GM21423 (cell line): Measurements from ENCODE around the gene DCTD.

Experiments
- ATAC-seq: cut with Tn5 transposase; IDR thresholded peaks from one replicate; pipeline ENCODE4 v1.9.1; 2021; ENCODE audit warnings: mild to moderate bottlenecking, moderate library complexity; ENCODE audit not compliant: unreplicated experiment

Gene DCTD

DNA sequence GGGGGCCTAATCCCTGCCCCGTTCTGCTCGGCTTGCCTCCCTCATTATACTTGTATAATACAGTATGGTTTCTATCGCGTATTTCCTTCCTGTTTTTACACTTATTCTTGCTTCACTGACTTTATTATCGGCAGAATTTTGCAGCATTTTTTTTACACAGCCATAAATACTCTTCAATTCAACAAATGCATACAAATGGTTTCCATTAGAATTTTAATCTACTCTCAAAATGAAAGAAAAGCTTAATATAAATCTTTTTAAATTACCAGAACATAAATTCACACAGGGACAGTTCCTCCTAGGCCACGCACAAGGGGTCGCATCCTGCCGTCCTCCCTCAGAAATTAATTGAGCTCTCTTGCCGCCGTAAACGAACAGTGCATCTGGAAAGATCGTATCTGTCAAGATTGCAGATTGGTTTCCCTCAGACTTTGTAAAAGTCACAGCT is 42.9 kb downstream of the DCTD start:
- no peak for ATAC-seq

DNA sequence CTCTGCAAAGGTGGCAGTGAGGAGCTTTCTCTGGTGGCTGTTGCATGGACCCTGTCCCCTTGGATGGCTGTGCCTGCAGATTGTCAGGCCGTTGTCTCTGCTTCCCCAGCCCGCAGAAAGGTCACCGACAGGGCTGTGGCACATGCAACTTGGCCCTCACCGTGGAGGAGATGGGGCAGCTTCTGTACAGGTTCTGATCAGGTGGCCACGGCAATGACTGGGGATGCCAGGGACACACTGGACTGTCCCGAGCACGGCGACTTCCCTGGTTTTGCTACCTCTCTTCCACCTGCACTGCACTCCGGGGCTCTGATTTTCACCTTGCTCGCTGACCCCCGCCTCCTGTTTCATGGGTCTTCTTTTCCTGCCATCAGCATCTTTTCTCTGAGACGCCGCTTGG is 43.5 kb downstream of the DCTD start:
- no peak for ATAC-seq

DNA sequence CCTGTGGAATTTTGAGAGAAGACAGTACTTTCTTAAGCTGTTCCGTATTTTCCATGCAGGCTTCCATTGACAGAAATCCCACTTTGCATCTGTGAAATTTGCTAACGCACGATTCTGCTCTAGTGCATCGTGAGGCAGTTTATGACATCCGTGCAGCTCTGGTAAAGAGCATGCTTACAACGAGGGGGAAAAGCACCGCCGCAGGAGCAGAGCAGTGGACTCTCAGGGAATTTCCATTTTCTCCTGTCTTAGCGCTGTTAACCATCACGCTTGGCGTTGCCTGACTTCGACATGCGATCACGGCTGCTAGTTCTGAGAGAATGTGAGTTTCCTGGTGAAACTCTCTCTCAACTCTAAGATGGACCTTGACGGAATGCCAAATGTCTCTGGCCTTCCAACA is 43.9 kb downstream of the DCTD start:
- ATAC-seq, result no peak

DNA sequence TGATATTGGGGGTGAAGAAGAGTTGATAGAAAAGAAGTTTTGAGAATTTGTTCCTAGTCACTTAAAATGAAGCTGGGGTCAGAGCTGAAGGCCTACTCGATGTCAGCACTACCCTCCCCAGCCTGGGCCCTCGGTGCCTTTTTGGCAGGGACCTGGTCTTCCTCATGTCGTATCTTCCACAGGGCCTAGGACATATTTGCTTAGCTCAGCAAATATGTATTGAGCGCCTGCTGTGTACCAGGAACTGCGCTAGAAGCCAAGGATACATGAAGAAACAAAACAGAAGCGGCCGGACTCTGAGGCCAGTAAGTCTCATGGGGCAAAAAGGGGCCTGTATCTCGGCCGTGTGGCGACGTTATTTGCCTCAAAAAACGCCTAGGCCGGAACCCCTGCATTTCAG is 44.3 kb downstream of the DCTD start:
- ATAC-seq, result no peak

DNA sequence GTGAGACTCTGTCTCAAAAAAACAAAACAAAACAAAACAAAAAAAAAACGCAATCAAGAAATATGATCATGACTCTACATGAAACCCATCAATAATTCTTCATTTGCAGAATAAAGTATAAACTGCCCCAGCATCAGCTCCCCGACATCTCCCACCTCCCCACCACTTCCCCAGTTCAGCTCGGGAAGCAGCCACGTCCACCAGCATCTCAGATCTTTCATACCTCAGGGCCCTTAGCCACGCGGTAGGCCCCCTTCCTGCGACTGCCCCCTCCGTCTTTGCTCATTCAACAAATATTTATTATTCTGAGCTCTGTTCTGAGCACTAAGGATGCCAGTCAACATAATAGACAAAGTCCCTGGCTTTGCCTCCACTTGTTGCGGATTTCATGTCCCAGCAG is 45.6 kb downstream of the DCTD start:
- no peak for ATAC-seq

DNA sequence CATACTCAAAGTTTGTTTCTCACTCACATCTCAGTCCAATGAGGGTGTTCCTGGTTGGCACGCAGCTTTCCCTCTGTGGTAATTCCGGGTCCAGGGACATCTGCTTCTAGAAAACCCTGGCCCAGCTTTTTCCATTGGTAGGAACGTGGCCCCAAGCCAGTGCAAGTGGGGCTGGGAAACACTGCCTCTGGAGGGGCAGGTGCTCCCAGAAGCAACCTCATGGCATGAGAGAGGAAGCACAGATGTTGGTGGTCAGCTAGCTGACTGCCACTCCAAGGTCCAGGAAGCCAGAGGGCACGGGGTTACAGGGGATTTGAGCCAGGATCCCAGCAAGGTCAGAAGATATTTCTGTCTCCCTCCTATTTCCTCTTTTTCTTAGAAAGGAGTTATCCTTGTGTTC is 47.5 kb downstream of the DCTD start:
- ATAC-seq, result no peak

DNA sequence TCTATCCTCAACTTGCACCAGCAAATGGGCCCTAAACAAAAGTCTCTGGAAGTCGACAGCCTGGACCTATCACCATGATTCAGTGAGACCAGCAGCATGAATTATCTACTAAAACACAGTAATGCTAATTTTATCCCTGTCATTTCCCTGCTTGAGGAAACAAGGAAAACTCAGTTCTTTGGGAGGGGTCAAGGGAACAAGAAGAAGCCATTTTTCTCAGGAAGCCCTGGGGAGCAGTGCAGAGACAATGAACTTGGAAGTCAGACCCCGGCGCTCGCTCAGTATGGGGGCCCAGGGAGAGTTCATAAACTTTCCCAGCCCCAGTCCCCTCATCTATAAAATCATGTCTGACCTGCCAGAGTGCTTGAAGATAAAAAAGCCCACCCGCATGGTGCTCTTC is 50.4 kb downstream of the DCTD start:
- ATAC-seq, result no peak

DNA sequence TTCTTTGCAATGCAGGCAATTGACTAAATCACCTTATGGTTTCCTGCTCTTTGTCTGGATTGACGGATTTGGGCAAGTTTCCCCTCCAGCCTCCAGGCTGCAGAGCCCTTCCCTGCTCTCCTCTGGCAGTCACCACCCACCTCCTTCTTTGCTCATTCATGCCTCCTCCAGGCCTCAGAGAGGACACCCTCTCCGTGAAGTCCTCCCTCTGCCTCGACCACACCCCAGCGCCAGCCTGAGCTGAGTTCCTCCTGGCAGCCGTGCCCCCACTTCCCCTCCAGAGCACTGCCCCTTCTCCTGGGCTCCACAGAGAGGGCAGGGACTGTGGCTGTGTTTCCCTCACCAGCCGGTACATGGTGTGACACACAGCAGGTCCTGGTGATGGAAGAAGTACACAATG is 53.7 kb downstream of the DCTD start:
- no peak for ATAC-seq

DNA sequence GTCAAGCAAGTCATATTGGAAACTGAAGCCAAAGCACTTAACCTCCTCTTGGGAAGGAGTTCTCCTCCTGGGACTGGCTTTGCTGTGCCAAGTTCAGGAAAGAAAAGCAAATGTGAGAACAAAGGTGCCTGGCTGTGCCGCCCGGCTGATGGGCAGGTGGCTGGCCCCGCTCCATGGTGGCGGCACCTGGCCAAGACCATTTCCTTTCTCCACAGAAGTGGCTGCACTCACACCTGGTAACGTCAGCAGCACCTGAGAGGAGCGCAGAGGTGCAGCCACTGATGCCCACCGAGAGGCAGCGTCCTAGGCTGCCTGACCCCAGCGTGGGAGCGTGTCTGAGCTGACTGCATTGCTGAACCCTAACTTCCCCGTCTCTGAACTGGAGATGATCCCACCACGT is 54.3 kb downstream of the DCTD start:
- ATAC-seq, result no peak

DNA sequence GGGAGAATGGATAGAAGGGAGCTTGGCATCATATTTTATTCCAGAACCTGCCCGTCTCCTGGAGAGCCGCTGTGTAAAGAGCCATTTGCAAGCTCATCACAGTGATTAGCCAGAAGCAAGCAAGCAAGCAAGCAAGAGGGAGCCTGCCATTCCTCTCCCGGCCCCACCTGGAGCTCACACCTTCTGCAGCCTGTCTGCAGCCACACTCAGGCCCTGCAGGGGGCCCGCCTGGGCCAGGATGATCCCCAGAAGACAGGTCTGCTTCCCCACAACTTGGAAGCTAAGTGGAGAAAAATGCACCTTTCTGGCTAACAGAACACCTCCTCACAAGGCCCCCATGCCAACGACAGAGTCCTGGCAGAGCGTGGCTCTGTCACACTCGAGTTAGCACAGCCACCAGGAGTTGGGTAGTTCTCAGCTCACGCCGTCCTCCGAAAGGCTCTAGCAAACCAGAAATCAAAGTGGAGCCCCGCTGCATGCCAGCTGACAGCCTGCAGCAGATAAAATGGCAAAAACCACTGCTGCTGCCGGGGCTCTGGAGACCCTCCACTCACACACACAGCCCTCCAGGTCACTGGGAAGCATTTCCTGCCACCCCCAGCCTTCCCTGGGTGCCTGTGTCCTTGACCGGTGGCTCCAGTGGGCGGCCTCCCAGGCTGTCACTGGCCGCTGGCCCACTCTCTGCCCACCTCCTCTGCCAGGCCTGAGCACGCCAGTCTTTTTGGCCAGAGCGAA is 54.9 kb downstream of the DCTD start:
- no peak for ATAC-seq

DNA sequence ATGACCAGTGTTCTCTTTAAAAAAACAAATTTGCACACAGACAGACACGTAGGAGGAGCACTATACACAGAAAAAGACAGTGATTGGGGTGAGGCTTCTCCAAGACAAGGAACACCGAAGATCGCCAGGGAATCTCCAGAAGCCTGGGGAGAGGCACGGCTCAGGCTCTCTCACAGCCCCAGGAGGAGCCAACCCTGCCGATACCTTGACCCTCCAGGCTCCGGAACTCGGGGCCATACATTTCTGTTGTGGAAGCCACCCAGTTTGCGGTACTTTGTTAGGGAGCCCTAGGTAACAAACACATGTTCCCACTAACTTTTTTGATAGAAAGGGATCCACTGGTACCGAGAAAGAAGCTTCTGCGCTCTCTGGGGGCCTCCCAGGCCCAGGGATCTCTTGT is 55.8 kb downstream of the DCTD start:
- ATAC-seq, result no peak

DNA sequence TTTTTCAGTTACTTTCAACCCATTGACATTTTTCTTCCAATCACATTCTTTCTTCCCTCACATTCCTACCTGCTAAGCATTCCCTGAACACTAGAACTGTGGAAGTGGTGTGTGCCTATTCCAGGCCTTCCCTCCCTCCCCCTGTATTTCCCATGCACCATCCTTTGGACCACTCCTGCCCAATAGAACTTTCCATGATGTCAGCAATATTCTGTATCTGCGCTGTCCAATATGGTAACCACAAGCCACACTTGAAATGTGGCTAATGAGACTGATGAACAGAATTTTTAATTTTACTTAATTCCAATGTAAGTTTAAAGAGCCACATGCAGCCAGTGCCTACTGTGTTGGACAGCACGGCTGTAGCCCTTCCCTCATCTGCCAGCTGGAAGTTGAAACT is 57.5 kb downstream of the DCTD start:
- ATAC-seq, result no peak

DNA sequence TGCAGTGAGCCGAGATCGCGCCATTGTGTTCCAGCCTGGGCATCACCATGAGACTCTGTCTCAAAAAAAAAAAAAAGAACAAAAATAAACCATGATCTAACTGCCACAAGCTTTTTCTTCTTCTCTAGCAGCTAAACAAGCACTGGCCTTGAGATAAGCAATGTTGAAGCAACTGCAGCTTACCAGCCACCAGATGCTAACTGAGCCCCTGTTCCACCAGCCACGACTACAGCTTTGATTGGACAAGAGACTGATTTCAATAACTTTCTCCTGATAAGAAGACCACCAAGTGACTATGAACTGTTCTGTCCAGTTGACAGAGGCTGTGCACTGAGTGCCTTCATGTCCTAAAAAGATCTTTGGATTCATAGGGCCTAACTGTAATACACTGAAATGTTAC is 58.5 kb downstream of the DCTD start:
- ATAC-seq, result no peak

DNA sequence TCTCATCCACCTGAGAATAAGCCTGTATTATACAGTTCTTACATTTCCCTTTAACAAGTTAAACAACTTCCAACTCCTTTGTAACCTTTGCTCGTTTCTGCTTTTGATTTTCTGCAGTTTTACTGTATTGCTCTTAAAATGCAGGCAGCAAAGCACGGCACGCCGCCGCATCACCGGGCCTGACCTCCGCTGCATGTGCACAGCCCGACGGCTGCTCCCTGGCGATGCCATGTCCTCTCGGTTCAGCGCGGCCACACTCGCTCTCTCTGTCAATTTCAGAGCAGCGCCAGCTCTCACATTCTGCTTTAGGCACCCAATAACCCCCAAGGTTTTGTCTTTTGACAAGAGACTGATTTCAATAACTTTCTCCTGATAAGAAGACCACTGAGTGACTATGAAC is 60.3 kb downstream of the DCTD start:
- no peak for ATAC-seq

DNA sequence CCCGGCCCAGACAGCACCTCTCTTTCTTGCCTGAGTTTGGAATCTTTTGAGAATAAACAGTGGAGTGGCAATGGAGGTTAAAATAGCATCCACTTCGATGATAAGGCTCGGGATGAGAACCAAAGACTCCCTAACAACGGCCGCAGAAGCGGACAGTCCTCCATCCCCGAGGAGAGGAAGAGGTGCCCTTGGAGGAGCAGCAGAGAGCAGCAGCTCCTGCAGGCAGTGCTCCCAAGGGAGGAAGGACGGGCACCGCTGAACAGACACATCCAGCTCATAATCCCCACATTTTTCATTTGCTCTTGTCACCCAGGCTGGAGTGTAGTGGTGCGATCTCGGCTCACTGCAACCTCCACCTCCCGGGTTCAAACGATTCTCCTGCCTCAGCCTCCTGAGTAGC is 61.3 kb downstream of the DCTD start:
- ATAC-seq, result no peak

DNA sequence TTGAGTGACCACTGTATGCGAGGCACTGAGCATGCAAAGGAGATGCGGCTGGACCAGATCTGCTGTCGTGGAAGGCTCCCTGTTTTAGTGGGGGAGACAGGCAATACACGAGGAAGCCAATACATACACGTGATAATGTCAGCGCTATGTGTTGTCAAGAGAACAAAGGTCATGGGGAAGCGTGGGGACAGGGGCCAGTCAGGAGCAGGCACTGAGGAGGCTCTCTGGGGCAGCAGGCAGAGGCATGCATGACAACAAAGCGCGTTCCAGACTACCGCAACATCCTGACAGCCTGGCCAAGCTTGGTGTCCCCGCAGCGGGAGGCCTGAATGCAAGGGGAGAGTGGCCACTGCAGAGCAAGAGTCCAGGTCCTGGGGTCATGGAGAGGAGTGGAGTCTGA is 61.9 kb downstream of the DCTD start:
- ATAC-seq, result no peak

DNA sequence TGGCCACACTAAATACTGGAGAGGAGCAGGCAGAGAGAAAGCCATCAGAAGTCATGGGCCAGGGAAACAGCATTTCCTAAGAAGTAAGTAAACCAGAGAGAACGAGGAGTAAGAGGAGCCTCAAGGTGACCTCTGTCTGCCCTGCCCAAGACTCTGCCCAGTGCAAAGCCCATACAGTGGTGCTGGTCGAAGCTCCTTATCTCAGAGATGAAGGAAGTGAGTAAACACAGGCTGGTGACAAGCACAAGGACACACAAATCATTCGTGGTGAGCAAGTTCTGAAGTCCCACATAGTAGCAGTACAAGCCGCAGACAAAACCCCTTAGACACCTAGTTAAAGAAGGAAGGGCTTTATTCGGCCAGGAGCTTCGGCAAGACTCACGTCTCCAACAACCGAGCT is 62.7 kb downstream of the DCTD start:
- no peak for ATAC-seq

DNA sequence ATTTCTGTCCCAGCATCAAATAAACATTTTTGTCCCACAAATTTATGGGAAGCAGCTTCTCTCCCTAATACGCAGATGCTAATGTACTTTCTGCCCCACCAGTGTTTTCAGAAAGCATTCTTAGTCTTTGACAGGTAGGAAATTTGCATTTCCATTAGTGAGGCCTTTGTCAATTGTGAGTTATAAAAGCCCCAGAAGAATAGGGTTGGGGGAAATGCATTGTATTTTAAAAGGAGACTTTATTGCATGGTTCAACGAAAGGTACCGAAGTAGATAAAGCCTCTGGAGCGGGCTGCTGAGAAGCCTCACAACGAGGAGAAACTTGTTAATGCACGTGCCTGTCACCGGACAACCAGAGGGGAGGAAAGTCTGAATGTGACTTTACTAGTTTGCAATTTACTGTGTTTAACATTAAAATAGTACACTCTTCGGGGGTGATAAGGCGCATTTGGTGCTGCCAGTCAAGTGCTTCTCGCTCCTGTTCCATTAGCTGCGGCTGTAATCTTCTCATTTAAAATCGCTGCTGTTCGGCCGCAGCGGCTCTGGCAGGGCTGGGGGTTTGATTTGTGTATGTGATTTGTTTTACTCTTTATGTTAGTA is 63.4 kb downstream of the DCTD start:
- no peak for ATAC-seq

DNA sequence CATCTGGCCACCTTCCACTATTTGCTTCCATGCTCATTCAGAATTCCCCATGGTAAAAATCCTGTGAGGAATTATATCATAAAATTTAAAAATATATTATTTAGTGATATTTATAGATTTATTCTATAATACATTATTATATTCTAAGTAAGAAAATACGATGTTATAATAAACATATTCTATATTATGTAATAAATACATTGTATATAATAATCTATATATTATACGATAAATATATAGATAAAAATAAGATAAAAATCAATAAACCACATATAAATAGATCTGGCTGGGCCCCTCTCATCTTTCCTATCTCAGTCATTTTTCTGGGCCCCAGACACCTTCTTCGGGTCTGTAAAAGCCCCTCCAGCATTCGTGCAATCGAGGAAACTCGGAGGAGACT is 68.5 kb downstream of the DCTD start:
- ATAC-seq, result no peak

DNA sequence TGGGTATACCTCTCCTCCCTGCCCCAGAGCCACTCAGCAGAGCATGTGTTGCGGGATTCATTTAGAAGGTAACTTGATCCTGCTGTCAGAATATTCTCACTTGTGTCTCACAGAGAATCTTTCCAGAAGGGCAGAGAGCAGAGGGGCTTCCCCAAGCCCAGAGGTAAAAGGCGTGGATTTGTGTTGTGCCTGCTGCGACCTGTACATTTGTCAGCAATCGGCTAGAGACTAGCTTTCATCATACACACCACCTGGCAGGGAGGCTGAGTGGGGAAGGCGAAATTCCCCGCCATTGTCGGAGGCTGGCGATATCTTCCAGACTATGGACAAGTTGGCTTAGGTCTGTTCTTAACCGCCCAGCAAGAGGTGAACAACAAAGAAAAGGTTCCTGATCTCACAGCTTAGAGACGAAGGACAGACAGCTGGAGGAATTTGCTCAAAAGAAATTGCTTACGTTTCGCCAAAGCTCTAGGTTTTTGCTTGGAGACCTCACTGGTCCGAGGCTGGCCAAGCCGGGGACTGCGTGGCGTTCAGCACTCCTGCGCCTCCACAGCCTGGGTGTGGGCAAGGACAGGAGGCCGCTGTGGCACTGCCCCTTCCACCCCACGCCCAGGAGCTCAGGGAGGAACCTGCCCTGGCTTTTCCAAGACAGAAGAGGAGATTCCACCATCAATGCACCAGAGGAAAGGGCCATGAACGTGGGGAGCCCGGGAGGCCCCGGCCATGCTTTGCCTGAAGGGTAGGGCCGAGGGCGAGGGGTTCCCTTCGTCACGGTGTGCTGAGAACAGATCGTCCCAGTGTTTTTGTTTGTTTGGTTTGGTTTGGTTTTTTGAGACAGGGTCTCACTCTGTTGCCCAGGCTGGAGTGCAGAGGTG is 69.4 kb downstream of the DCTD start:
- no peak for ATAC-seq

DNA sequence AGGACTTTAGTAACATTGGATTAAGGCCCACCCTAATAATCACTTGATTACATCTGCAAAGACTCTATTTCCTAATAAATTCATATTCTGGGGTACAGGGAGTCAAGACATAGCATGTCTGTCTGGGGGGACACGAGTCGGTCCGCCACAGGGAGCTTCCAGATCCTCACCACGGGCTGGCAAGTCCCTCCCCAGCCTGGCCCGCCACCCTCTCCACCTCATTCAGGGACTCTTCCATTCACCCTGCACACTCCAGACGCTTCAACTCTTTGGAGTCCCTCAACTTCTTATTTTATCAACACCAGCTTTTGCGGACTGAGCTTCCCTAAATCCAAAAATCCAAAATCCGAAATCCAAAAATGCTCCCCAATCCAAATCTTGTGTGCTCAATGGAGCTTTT is 71.2 kb downstream of the DCTD start:
- ATAC-seq, result no peak

DNA sequence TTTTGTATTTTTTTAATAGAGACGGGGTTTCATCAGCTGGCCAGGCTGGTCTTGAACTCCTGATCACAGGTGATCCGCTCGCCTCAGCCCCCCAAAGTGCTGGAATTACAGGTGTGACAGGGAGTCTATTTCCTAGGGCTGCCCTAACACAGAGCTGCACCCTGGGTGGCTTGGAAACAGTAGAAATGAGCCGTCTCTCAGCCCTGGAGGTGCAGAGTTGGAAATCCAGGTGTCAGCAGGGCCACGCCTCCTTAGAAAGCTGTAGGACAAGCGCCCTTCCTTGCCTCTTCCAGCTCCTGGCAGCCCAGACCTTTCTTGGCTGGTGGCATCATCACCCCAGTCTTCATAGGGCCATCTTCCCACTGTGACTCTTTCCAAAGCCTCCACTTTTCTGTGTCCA is 71.6 kb downstream of the DCTD start:
- no peak for ATAC-seq
